ENCODE measurements around the gene SETD4.

The SETD4 gene

DNA sequence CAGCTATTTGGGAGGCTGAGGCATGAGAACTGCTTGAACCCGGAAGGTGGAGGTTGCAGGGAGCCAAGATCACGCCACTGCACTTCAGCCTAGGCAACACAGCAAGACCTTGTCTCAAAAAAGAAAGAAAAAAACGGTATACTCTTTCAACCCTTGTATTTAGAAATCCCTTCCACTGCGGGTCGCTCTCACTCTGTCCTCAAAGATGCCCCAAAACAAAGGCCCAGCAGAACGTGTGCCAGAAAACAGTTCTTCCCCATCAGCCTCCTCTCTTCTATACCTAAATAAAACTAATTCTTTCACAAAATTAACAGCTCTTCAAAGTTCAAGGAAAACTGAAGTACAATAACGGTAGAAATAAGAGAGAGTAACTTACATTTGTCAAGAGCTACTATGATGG lies 13.2 kb downstream of the SETD4 start:
- DNase-seq: no peak

GRCh38 chr21:36045993-36046392 lies 14.3 kb downstream of the SETD4 start:
- DNase-seq: no peak

DNA sequence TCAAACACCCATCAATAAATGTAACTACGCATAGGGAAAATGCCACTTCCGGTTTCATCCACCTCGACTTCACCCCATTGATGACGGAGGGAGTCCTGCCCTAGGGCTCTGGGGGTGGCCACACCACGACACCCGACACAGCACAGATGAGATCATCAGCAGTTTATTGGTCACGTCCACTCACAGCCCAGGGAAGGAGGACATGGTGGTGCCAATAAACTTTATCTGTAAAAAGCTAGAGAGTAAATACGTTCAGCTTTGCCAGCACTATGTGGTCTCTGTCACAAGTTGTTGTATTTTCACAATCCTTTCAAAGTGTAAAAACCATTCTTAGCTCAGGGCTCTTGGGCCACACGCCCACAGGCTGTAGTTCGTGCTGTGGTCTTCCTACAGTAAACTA lies 16.3 kb downstream of the SETD4 start:
- DNase-seq: no peak

GRCh38 chr21:36041910-36042309 lies 18.4 kb downstream of the SETD4 start:
- no peak for DNase-seq

- DNase-seq: no peak
These were observed 19.9 kb downstream of the SETD4 start for GRCh38 chr21:36040389-36040788.

DNA sequence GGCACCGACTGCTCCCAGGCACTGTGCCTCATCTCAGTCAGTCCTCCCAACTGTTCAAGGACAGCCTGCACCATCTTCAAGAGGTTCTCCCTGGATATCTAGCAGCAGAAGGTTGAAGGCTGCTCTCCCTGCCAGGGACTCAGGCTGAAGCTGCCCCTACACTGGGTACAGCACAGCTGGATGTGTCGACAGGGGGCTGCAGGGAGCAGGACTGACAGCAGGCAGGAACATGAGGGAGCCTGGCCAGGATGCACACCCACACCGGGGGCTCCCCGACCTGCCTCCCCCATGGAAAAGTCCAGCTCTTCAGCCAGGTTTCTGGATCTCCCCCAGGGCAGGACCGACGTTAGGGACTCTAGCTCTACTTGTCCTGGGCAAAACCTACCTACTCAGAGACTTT lies 20.5 kb downstream of the SETD4 start:
- DNase-seq: no peak

DNA sequence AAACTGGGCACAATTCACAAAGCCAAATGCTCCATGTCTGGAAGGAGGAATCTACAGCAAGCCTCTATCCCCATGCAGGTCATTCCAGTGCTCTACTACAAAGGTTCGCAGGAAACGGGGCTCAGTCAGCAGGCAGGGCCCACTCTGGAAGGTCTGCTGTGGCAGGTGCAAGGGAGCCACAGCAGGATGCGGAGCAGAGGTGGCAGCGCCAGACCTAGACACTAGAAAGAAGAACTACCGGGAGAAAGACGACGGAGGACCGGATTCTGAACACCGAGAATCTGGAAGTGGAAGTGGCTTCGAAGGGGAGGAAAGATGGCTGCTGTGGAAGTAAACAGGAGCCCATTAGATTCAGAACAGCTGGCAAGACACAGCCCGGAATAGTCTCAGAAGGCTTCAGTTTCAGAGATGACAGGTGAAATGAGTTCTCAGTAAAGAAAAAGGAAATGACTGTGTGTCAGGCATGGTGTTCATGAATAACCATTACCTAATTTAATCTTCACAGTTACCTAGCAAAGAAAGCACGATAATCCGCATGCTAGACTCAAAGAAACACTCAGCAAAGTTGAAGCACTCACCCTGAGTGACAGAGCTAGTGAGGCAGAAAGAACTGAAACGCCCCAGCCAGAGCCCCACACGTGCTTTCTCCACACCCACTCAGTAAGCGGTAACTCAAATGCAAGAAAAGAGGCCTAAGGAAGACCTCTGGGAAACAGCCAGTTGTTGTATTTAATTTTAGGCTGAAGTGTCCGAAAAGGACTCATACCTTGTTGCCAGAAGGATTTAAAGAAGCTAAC lies 21.4 kb downstream of the SETD4 start:
- DNase-seq: no peak

DNA sequence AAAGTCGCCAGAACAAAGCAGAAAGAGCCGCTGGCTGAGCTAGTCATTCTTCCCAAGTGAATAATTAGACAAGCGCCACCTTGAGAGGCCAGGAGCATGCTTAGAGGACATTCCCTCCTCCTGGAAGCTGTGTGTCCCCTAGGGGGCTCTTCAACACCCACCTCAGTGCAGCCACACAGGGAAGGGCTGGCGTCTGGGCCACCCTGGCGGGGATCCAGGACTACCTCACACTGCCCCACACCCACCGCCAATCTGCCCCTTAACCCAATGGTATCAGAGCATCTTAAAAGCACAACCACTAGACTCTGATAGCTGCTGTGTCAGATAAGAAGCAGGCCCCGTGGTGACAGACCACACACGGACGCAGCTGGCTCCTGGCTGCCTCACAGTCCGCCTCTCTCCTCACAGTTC lies 24.9 kb downstream of the SETD4 start:
- no peak for DNase-seq

DNA sequence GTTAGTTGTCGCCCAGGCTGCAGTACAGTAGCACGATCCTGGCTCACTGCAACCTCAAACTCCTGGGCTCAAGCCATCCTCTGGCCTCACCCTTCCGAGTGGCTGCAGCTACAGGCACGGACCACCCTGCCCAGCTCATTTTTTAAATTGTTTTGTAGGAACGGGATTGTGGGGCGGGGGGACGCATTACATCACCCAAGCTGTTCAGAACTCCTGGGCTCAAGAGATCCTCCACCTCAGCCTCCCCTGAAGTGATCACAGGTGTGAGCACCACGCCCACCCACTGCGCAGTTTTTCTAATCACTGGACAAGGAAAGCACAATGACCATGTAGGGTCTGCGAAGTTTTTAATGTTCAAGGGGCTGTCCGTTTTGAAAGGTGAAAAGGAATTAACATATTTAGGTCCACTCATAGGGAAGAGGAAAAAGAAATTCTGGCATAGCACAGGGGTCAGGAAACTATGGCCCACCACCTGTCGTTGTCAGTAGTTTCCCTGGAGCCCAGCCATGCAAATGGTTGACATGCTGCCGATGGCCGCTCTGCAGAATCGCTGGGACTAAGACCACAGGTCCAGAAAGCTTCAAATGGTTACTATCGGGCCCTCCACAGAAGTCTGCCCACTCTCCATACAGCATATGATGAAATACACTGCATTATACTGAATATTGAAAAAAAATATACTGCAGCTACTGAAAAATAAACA lies 26.0 kb downstream of the SETD4 start:
- DNase-seq: no peak

- no peak for DNase-seq
These were observed 27.5 kb downstream of the SETD4 start for GRCh38 chr21:36032647-36033406.

GRCh38 chr21:36030581-36031189 lies 29.6 kb downstream of the SETD4 start:
- no peak for DNase-seq

DNA sequence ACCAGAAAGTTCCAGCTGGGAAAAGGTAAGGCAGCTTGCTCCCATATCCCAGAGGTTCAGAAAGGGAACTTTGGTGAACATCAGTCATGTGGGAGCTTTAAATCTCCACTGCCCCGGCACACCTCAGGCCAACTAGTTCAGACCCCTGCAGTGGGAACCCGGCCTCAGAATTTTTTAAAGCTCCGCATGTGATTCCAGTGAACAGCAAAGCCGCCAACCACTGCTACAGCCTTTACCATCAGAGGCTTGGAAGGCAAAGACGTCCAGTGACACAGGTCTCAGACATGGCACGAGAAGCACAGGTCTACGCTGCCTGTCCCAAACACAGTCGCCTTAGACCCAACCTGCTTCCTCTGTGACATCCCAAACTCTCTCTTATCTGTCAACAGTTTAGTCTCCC lies 31.0 kb downstream of the SETD4 start:
- DNase-seq: no peak

GRCh38 chr21:36028127-36029069 lies 31.9 kb downstream of the SETD4 start:
- DNase-seq: peak; percentile 65 to 75

- DNase-seq: no peak
These were observed 33.0 kb downstream of the SETD4 start for GRCh38 chr21:36027347-36027746.

DNA sequence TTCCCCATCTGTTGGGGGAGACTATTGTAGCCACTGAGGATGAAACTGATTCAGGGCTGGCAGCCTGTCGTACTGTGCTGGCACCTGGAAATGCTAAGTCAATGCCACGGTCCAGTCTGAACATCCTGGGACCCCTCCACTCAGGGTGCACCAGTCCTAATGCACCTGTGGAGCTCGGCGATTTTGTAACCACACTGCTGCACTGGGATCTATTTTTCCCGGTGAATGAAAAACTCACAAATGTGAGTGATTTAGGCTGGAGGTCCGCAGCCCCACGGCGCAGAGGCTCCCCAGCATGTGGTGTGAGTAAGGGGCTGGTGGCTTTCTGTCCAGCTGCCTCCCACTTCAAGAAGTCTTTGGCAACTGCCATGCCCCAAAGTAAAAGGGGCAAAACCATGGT lies 35.5 kb downstream of the SETD4 start:
- no peak for DNase-seq

- DNase-seq: no peak
These were observed 37.2 kb downstream of the SETD4 start for GRCh38 chr21:36023092-36023480.

DNA sequence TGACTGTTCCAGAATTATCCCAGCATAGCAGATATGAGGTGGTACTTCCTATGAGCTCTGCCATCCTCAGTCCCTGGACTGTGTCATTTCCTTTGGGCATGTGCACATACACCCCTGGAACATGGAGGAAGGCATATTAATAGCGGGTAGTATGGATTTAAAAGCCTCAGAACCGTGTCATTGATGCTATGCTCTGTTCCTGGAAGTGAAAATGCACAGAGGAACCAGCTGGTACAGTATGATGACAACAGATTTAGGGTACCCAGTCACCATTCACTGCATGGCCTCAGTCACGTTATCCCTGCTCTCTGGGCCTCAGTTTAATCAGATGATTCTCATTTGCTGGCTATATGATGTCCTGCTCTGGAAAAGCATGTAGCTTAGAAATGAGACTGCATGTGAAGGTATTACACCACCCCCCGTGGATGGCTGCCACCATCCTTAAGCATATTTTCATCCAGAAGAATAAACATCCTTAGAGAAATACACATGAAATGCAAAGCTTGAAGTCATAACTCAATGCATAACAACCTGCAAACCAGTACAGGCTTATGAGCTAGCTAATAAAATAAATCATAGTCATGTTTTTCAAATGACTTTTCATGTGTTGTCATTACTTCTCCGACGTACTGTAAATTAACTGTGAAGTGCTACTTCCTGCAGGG lies 37.8 kb downstream of the SETD4 start:
- DNase-seq: no peak

GRCh38 chr21:36021251-36021837 lies 39.0 kb downstream of the SETD4 start:
- no peak for DNase-seq

- DNase-seq: no peak
These were observed 45.3 kb downstream of the SETD4 start for GRCh38 chr21:36015045-36015444.

- no peak for DNase-seq
These were observed 49.5 kb downstream of the SETD4 start for GRCh38 chr21:36010801-36011200.

DNA sequence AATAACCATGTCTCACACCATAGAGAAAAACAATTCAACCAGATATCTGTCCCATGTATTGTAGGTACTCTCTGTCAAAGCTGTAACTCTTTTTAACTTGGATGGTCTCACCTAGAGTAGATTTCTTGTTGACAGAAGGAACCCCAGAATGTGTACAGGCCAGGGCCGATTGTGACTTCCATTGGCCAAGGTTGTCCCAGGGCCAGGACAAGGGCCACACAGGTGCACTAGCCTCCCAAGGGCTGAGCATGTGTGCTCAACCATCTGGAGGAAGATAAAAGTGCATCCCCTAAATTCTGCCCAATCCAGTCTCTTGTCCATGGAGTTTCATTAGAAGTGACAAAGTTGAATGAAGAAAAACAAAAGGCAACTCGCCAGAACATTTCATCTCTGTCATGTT lies 51.8 kb downstream of the SETD4 start:
- DNase-seq: no peak
